Neural cell (in vitro differentiated cells): ENCODE data around the gene GNG7.
"Not testable (repeated sequence)": the region's sequence is repeated elsewhere in the genome, so short reads cannot be mapped to it uniquely, and the experiment has no call there.

Source experiments
- EP300 ChIP-seq: fragments of 450-650 bp; conservative IDR thresholded peaks from 2 replicates; pipeline ENCODE4 v1.6.1; 2014; ENCODE audit warnings: antibody characterized with exemption, mild to moderate bottlenecking, moderate library complexity; ENCODE audit not compliant: poor library complexity, severe bottlenecking
- EZH2 ChIP-seq: fragments of 200-600, 300-800 bp; shearing (Covaris generic), sonication (generic); IDR thresholded peaks from 2 replicates; pipeline ENCODE4 v1.6.1; 2014; ENCODE audit warnings: antibody characterized with exemption, low read length, borderline replicate concordance, mild to moderate bottlenecking; ENCODE audit not compliant: insufficient read depth, poor library complexity, severe bottlenecking
- MXI1 ChIP-seq: fragments of 450-650 bp; conservative IDR thresholded peaks from 2 replicates; pipeline ENCODE4 v1.6.1; 2014; ENCODE audit warnings: antibody characterized with exemption, mild to moderate bottlenecking; ENCODE audit not compliant: poor library complexity, severe bottlenecking
- POLR2AphosphoS5 ChIP-seq: IDR thresholded peaks from 2 replicates; pipeline ENCODE4 v1.6.1; 2012
- RAD21 ChIP-seq: fragments of 450-650 bp; conservative IDR thresholded peaks from 2 replicates; pipeline ENCODE4 v1.6.1; 2014; ENCODE audit warnings: antibody characterized with exemption, mild to moderate bottlenecking, moderate library complexity
- REST ChIP-seq: IDR thresholded peaks from 2 replicates; pipeline ENCODE4 v1.6.1; 2012; ENCODE audit warnings: borderline replicate concordance
- SMC3 ChIP-seq: fragments of 450-650 bp; conservative IDR thresholded peaks from 2 replicates; pipeline ENCODE4 v1.6.1; 2014; ENCODE audit warnings: antibody characterized with exemption, mild to moderate bottlenecking, moderate library complexity; ENCODE audit not compliant: poor library complexity
- TAF1 ChIP-seq: IDR thresholded peaks from 2 replicates; pipeline ENCODE4 v1.6.1; 2012; ENCODE audit warnings: low read depth
- TF ChIP-seq, protein P1 (sequence below): fragments of 450-650 bp; IDR thresholded peaks from 2 replicates; pipeline ENCODE4 v1.5.1; 2014; ENCODE audit warnings: antibody characterized with exemption, mild to moderate bottlenecking, moderate library complexity; ENCODE audit not compliant: poor library complexity, severe bottlenecking

- TF ChIP-seq, protein P1, sequence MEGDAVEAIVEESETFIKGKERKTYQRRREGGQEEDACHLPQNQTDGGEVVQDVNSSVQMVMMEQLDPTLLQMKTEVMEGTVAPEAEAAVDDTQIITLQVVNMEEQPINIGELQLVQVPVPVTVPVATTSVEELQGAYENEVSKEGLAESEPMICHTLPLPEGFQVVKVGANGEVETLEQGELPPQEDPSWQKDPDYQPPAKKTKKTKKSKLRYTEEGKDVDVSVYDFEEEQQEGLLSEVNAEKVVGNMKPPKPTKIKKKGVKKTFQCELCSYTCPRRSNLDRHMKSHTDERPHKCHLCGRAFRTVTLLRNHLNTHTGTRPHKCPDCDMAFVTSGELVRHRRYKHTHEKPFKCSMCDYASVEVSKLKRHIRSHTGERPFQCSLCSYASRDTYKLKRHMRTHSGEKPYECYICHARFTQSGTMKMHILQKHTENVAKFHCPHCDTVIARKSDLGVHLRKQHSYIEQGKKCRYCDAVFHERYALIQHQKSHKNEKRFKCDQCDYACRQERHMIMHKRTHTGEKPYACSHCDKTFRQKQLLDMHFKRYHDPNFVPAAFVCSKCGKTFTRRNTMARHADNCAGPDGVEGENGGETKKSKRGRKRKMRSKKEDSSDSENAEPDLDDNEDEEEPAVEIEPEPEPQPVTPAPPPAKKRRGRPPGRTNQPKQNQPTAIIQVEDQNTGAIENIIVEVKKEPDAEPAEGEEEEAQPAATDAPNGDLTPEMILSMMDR, result not testable (repeated sequence)
- not testable (repeated sequence) for TF ChIP-seq POLR2AphosphoS5, RAD21, REST, TAF1, EZH2, MXI1, SMC3, EP300
Measured at GRCh38 chr19:2506656-2507055, 195.8 kb downstream of the GNG7 start.
